Neural progenitor cell (in vitro differentiated cells): ENCODE measurements around the gene SCYGR4. TPM values are rescaled to one million over a fixed set of nuclear protein-coding genes. Genes with fewer than 3 reads are reported as not detected.

Experiments
- DNase-seq: peaks from one replicate; pipeline ENCODE4 v3.0.0-alpha.2; 2016; ENCODE audit warnings: low spot score
- H2AFZ ChIP-seq: fragments of 200-600 bp; sonication (generic); replicated peaks from 2 replicates; pipeline ENCODE4 v1.6.1; 2016; ENCODE audit warnings: antibody characterized with exemption
- H3F3A ChIP-seq: fragments of 200-600 bp; sonication (generic); 2 replicates; pipeline ENCODE4 v1.6.1; 2016; ENCODE audit warnings: antibody characterized with exemption, low read depth
- H3K27ac ChIP-seq: fragments of 200-600 bp; sonication (generic); 2 replicates; pipeline ENCODE4 v1.5.1; 2016; ENCODE audit warnings: mild to moderate bottlenecking
- H3K27me3 ChIP-seq: fragments of 200-600 bp; sonication (generic); 2 replicates; pipeline ENCODE4 v1.6.1; 2016; ENCODE audit warnings: mild to moderate bottlenecking, moderate library complexity
- H3K36me3 ChIP-seq: fragments of 200-600 bp; sonication (generic); 2 replicates; pipeline ENCODE4 v1.5.1; 2016
- H3K4me1 ChIP-seq: fragments of 200-600 bp; sonication (generic); 2 replicates; pipeline ENCODE4 v1.6.1; 2016; ENCODE audit warnings: mixed run types
- H3K4me2 ChIP-seq: fragments of 200-600 bp; sonication (generic); 2 replicates; pipeline ENCODE4 v1.6.1; 2016
- H3K4me3 ChIP-seq: fragments of 200-600 bp; sonication (generic); 2 replicates; pipeline ENCODE4 v1.5.1; 2016
- H3K79me2 ChIP-seq: fragments of 200-600 bp; sonication (generic); 2 replicates; pipeline ENCODE4 v1.6.1; 2016; ENCODE audit warnings: low read depth
- H3K9ac ChIP-seq: fragments of 200-600 bp; sonication (generic); 2 replicates; pipeline ENCODE4 v1.6.1; 2016
- H3K9me3 ChIP-seq: fragments of 200-600 bp; sonication (generic); 2 replicates; pipeline ENCODE4 v1.5.1; 2016; ENCODE audit warnings: low read depth
- H4K20me1 ChIP-seq: fragments of 200-600 bp; sonication (generic); 2 replicates; pipeline ENCODE4 v1.6.1; 2016; ENCODE audit warnings: low read depth
- H3K27ac Mint-ChIP-seq: 3 replicates; pipeline ENCODE4 v1.8.0; 2021; ENCODE audit warnings: mixed read lengths
- H3K27me3 Mint-ChIP-seq: 2 replicates; pipeline ENCODE4 v1.8.0; 2022; ENCODE audit warnings: low read depth, mild to moderate bottlenecking, inconsistent platforms, moderate library complexity, mixed read lengths; ENCODE audit not compliant: insufficient read depth
- H3K36me3 Mint-ChIP-seq: 3 replicates; pipeline ENCODE4 v1.8.0; 2021; ENCODE audit warnings: mixed read lengths
- H3K4me1 Mint-ChIP-seq: 3 replicates; pipeline ENCODE4 v1.8.0; 2021; ENCODE audit warnings: mixed read lengths
- H3K4me3 Mint-ChIP-seq: 3 replicates; pipeline ENCODE4 v1.8.0; 2021; ENCODE audit warnings: mild to moderate bottlenecking, moderate library complexity, mixed read lengths
- H3K9me3 Mint-ChIP-seq: 3 replicates; pipeline ENCODE4 v1.8.0; 2020; ENCODE audit warnings: mixed read lengths
- CTCF ChIP-seq: fragments of 200-600 bp; sonication (generic); IDR thresholded peaks from 2 replicates; pipeline ENCODE4 v1.5.1; 2017; ENCODE audit warnings: antibody characterized with exemption, mild to moderate bottlenecking
- EZH2 ChIP-seq: fragments of 200-600 bp; sonication (generic); IDR thresholded peaks from 2 replicates; pipeline ENCODE4 v1.6.1; 2017; ENCODE audit warnings: antibody characterized with exemption, mild to moderate bottlenecking, moderate library complexity
- EZH2phosphoT487 ChIP-seq: fragments of 200-600 bp; sonication (generic); IDR thresholded peaks from 2 replicates; pipeline ENCODE4 v1.6.1; 2017; ENCODE audit warnings: antibody characterized with exemption
- total RNA-seq: library from RNA; depleted of rRNA; stranded (reverse); fragments of >200 nt; gene quantifications from 2 replicates; pipeline ENCODE4 v1.2.3, GENCODE V29; 2015; ENCODE audit warnings: low replicate concordance

The SCYGR4 gene
- total RNA-seq, 1 donor from 2014 or later = not detected

- H3K36me3 Mint-ChIP-seq = no peaks in the 10 kb centered on the region
- no peak for DNase-seq
- H3K9me3 Mint-ChIP-seq = no peaks in the 10 kb centered on the region
- no peak overlapping the region for H3K9ac ChIP-seq
- H3K27me3 Mint-ChIP-seq = peaks cover 6% of the 10 kb centered on the region
- no peaks in the 10 kb centered on the region for H3K4me1 Mint-ChIP-seq
- H4K20me1 ChIP-seq = no peaks in the 10 kb centered on the region
- H3F3A ChIP-seq = no peaks in the 10 kb centered on the region
- no peak overlapping the region for H3K4me2 ChIP-seq
- H3K27ac Mint-ChIP-seq = no peak overlapping the region
- no peak overlapping the region for H3K27ac ChIP-seq
- no peak overlapping the region for H3K4me3 ChIP-seq
- no peaks in the 10 kb centered on the region for H3K9me3 ChIP-seq
- H3K4me1 ChIP-seq = peaks cover 6% of the 10 kb centered on the region
- H3K36me3 ChIP-seq = no peaks in the 10 kb centered on the region
- no peak for TF ChIP-seq EZH2
- no peak for TF ChIP-seq CTCF
- no peak for TF ChIP-seq EZH2phosphoT487
- H2AFZ ChIP-seq = no peak overlapping the region
- H3K4me3 Mint-ChIP-seq = no peak overlapping the region
- no peaks in the 10 kb centered on the region for H3K27me3 ChIP-seq
- no peaks in the 10 kb centered on the region for H3K79me2 ChIP-seq
These were observed 9.4 kb downstream of the SCYGR4 start for GRCh38 chr2:227626580-227627151.

GRCh38 chr2:227627769-227628168 lies 10.5 kb downstream of the SCYGR4 start:
- no peak for DNase-seq
- no peaks in the 10 kb centered on the region for H3K27me3 ChIP-seq
- H3K4me3 Mint-ChIP-seq = no peak overlapping the region
- no peaks in the 10 kb centered on the region for H4K20me1 ChIP-seq
- H3K9ac ChIP-seq = no peak overlapping the region
- no peak overlapping the region for H3K27ac Mint-ChIP-seq
- no peak overlapping the region for H2AFZ ChIP-seq
- no peak overlapping the region for H3K4me3 ChIP-seq
- peaks cover 3% of the 10 kb centered on the region for H3K27me3 Mint-ChIP-seq
- H3K9me3 ChIP-seq = no peaks in the 10 kb centered on the region
- H3K4me2 ChIP-seq = no peak overlapping the region
- H3K4me1 ChIP-seq = peaks cover 6% of the 10 kb centered on the region
- no peaks in the 10 kb centered on the region for H3K9me3 Mint-ChIP-seq
- TF ChIP-seq CTCF (no peak), EZH2phosphoT487 (no peak), EZH2 (no peak)
- no peaks in the 10 kb centered on the region for H3K36me3 ChIP-seq
- no peaks in the 10 kb centered on the region for H3F3A ChIP-seq
- H3K4me1 Mint-ChIP-seq = no peaks in the 10 kb centered on the region
- H3K36me3 Mint-ChIP-seq = no peaks in the 10 kb centered on the region
- no peaks in the 10 kb centered on the region for H3K79me2 ChIP-seq
- no peak overlapping the region for H3K27ac ChIP-seq

GRCh38 chr2:227629435-227629834 lies 12.1 kb downstream of the SCYGR4 start:
- no peaks in the 10 kb centered on the region for H3K79me2 ChIP-seq
- peaks cover 6% of the 10 kb centered on the region for H3K4me1 ChIP-seq
- no peaks in the 10 kb centered on the region for H3F3A ChIP-seq
- H3K9ac ChIP-seq = no peak overlapping the region
- H3K27ac ChIP-seq = no peak overlapping the region
- no peaks in the 10 kb centered on the region for H3K4me1 Mint-ChIP-seq
- H3K4me3 Mint-ChIP-seq = no peak overlapping the region
- TF ChIP-seq CTCF (no peak), EZH2 (no peak), EZH2phosphoT487 (no peak)
- no peaks in the 10 kb centered on the region for H4K20me1 ChIP-seq
- H3K9me3 Mint-ChIP-seq = no peaks in the 10 kb centered on the region
- peaks cover 3% of the 10 kb centered on the region for H3K27me3 Mint-ChIP-seq
- no peak overlapping the region for H3K27ac Mint-ChIP-seq
- H3K36me3 ChIP-seq = no peaks in the 10 kb centered on the region
- H3K9me3 ChIP-seq = no peaks in the 10 kb centered on the region
- H3K36me3 Mint-ChIP-seq = no peaks in the 10 kb centered on the region
- DNase-seq = no peak
- no peak overlapping the region for H3K4me2 ChIP-seq
- no peak overlapping the region for H3K4me3 ChIP-seq
- H3K27me3 ChIP-seq = no peaks in the 10 kb centered on the region
- H2AFZ ChIP-seq = no peak overlapping the region
